Measurements from ENCODE around the gene PHLPP1.

The PHLPP1 gene

DNA sequence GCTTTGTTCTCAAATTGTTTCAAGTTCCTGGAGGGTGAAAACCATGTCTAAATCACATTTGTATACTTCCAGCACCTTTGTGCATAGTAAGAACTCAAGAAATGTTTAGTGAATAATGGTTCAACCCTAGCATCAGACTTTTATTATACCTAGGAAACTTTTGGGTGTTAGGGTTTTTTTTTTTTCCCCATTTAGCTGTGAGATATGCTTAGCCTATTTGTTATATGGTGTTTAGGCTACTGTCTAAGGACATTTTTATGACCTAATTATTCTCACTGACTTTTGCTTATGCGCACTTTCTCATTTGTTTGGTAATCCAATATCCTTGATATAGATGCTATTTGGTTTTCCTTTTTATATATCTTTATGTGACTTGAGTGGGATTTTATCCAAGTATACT lies 164.7 kb downstream of the PHLPP1 start (continued):
- no peak for TF ChIP-seq ZNF776 (tag by site-specific recombination; IDR thresholded peaks at IDR 0.05; ENCODE audit: borderline replicate concordance)
- TF ChIP-seq ZNF175 (tag by site-specific recombination; IDR thresholded peaks at IDR 0.05) = no peak
- no peak for TF ChIP-seq REPIN1 (tag by site-specific recombination; IDR thresholded peaks at IDR 0.05; ENCODE audit: low read depth)
- 0 out of 2 replicates have a peak, but pooled peaks have one; percentile 15 for TF ChIP-seq ZNF302 (tag by site-specific recombination; IDR thresholded peaks at IDR 0.05; ENCODE audit: low read depth)
- no peak for TF ChIP-seq MEIS1 (CRISPR knock-in tag; IDR thresholded peaks at IDR 0.05; ENCODE audit: borderline replicate concordance)
- TF ChIP-seq ZNF664 (tag by site-specific recombination; IDR thresholded peaks at IDR 0.05) = 0 out of 2 replicates have a peak, but pooled peaks have one; percentile 33
- TF ChIP-seq ZXDB (tag by site-specific recombination; IDR thresholded peaks at IDR 0.05) = peak; percentile 79
- TF ChIP-seq, protein P1, sequence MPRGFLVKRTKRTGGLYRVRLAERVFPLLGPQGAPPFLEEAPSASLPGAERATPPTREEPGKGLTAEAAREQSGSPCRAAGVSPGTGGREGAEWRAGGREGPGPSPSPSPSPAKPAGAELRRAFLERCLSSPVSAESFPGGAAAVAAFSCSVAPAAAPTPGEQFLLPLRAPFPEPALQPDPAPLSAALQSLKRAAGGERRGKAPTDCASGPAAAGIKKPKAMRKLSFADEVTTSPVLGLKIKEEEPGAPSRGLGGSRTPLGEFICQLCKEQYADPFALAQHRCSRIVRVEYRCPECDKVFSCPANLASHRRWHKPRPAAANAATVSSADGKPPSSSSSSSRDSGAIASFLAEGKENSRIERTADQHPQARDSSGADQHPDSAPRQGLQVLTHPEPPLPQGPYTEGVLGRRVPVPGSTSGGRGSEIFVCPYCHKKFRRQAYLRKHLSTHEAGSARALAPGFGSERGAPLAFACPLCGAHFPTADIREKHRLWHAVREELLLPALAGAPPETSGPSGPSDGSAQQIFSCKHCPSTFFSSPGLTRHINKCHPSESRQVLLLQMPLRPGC (tag by site-specific recombination; IDR thresholded peaks at IDR 0.05) = peak; percentile 44; the same call in 1 of the 2 replicates
- peak; percentile 45 for TF ChIP-seq KLF1 (tag by site-specific recombination; IDR thresholded peaks at IDR 0.05)
- TF ChIP-seq, protein P2, sequence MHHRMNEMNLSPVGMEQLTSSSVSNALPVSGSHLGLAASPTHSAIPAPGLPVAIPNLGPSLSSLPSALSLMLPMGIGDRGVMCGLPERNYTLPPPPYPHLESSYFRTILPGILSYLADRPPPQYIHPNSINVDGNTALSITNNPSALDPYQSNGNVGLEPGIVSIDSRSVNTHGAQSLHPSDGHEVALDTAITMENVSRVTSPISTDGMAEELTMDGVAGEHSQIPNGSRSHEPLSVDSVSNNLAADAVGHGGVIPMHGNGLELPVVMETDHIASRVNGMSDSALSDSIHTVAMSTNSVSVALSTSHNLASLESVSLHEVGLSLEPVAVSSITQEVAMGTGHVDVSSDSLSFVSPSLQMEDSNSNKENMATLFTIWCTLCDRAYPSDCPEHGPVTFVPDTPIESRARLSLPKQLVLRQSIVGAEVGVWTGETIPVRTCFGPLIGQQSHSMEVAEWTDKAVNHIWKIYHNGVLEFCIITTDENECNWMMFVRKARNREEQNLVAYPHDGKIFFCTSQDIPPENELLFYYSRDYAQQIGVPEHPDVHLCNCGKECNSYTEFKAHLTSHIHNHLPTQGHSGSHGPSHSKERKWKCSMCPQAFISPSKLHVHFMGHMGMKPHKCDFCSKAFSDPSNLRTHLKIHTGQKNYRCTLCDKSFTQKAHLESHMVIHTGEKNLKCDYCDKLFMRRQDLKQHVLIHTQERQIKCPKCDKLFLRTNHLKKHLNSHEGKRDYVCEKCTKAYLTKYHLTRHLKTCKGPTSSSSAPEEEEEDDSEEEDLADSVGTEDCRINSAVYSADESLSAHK (tag by site-specific recombination; IDR thresholded peaks at IDR 0.05) = peak; percentile 76
- TF ChIP-seq ZNF10 (tag by site-specific recombination; IDR thresholded peaks at IDR 0.05) = no peak
- peak; percentile 64; the same call in 1 of the 2 replicates for TF ChIP-seq PRDM1 (tag by site-specific recombination; IDR thresholded peaks at IDR 0.05)
- peak; percentile 65 for TF ChIP-seq BCL6B (tag by site-specific recombination; IDR thresholded peaks at IDR 0.05)
- TF ChIP-seq KLF8 (tag by site-specific recombination; IDR thresholded peaks at IDR 0.05) = peak; percentile 27; the same call in 1 of the 2 replicates
- 0 out of 2 replicates have a peak, but pooled peaks have one; percentile 60 for TF ChIP-seq MYNN (tag by site-specific recombination; IDR thresholded peaks at IDR 0.05; ENCODE audit: borderline replicate concordance)
- TF ChIP-seq, protein P3, sequence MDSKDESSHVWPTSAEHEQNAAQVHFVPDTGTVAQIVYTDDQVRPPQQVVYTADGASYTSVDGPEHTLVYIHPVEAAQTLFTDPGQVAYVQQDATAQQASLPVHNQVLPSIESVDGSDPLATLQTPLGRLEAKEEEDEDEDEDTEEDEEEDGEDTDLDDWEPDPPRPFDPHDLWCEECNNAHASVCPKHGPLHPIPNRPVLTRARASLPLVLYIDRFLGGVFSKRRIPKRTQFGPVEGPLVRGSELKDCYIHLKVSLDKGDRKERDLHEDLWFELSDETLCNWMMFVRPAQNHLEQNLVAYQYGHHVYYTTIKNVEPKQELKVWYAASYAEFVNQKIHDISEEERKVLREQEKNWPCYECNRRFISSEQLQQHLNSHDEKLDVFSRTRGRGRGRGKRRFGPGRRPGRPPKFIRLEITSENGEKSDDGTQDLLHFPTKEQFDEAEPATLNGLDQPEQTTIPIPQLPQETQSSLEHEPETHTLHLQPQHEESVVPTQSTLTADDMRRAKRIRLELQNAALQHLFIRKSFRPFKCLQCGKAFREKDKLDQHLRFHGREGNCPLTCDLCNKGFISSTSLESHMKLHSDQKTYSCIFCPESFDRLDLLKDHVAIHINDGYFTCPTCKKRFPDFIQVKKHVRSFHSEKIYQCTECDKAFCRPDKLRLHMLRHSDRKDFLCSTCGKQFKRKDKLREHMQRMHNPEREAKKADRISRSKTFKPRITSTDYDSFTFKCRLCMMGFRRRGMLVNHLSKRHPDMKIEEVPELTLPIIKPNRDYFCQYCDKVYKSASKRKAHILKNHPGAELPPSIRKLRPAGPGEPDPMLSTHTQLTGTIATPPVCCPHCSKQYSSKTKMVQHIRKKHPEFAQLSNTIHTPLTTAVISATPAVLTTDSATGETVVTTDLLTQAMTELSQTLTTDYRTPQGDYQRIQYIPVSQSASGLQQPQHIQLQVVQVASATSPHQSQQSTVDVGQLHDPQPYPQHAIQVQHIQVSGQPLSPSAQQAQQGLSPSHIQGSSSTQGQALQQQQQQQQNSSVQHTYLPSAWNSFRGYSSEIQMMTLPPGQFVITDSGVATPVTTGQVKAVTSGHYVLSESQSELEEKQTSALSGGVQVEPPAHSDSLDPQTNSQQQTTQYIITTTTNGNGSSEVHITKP (tag by site-specific recombination; IDR thresholded peaks at IDR 0.05) = peak; percentile 59

- H3K27ac ChIP-seq (ENCODE audit: extremely low read depth, low read depth, low read length) = no peak overlapping the region
- CTCF ChIA-PET = interaction anchor here (0.6 kb wide), 1 partner anchor 194 kb away, joined by 3 read pairs; no protein-coding TSS in a partner anchor
- H3K4me1 ChIP-seq (ENCODE audit: control insufficient read depth, insufficient read depth, low read length) = peaks cover 64% of the 10 kb centered on the region
- H3K36me3 ChIP-seq (ENCODE audit: control insufficient read depth in 2 of 2, insufficient read depth in 1 of 2, low read length in 2 of 2) = no peaks in the 10 kb centered on the region; a peak in 1 of 3 replicates
- POLR2A ChIA-PET = no interaction called here
- H3K4me3 ChIP-seq (ENCODE audit: low read depth, low read length) = no peak overlapping the region
- H3K9me3 ChIP-seq (ENCODE audit: control insufficient read depth, insufficient read depth, low read depth, low read length) = no peaks in the 10 kb centered on the region
- TF ChIP-seq, protein P3 (tag by site-specific recombination; IDR thresholded peaks at IDR 0.05) = peak; percentile 20; the same call in 1 of the 2 replicates
- TF ChIP-seq SP7 (tag by site-specific recombination; IDR thresholded peaks at IDR 0.05) (peak; percentile 42), ZNF398 (tag by site-specific recombination; IDR thresholded peaks at IDR 0.05) (peak; percentile 13; the same call in 1 of the 2 replicates), ZFP3 (tag by site-specific recombination; IDR thresholded peaks at IDR 0.05; ENCODE audit: low read depth) (no peak), OSR2 (tag by site-specific recombination; IDR thresholded peaks at IDR 0.05) (0 out of 2 replicates have a peak, but pooled peaks have one; percentile 23)
These were observed 165.5 kb downstream of the PHLPP1 start for GRCh38 chr18:62880673-62881364.
